ENCODE measurements around the gene NEUROD2. TPM values are rescaled to one million over a fixed set of nuclear protein-coding genes. Genes with fewer than 3 reads are reported as not detected.
A peak's percentile ranks its signal among the peaks of the same experiment; 100 is the strongest.

Gene NEUROD2
- total and polyA plus RNA-seq, 2 of the 13 experiments (the other 11 are each of a cell fraction or from before 2014, with no cell fraction given) = not detected

GRCh38 chr17:39591958-39592954 lies 15.5 kb downstream of the NEUROD2 start (continued):
- TF ChIP-seq ZNF782 (CRISPR knock-in tag; IDR thresholded peaks at IDR 0.05; ENCODE audit: borderline replicate concordance) (0 out of 2 replicates have a peak, but pooled peaks have one; percentile 21), ZNF138 (CRISPR knock-in tag; IDR thresholded peaks at IDR 0.05; ENCODE audit: low read depth) (no peak), DDIT3 (CRISPR knock-in tag; IDR thresholded peaks at IDR 0.05) (no peak), MAZ (IDR thresholded peaks at IDR 0.05; ENCODE audit: borderline replicate concordance, low read depth, low read length) (no peak), MAZ (CRISPR knock-in tag; IDR thresholded peaks at IDR 0.05; ENCODE audit: low read depth) (no peak), AGO2 (optimal IDR thresholded peaks at IDR 0.05; ENCODE audit: low read depth, low read length) (no peak), ZNF780A (CRISPR knock-in tag; IDR thresholded peaks at IDR 0.05) (peak; percentile 80; the same call in 1 of the 2 replicates), ZNF841 (CRISPR knock-in tag; IDR thresholded peaks at IDR 0.05; ENCODE audit: borderline replicate concordance) (0 out of 2 replicates have a peak, but pooled peaks have one; percentile 49), BORCS8-MEF2B (CRISPR knock-in tag; IDR thresholded peaks at IDR 0.05) (peak; percentile 53; the same call in 1 of the 2 replicates), DBP (CRISPR knock-in tag; IDR thresholded peaks at IDR 0.05; ENCODE audit: not compliant biosample characterization) (peak; percentile 55), ATF1 (CRISPR knock-in tag; IDR thresholded peaks at IDR 0.05) (no peak; the same call in 1 of the 2 replicates), ZNF281 (CRISPR knock-in tag; IDR thresholded peaks at IDR 0.05; ENCODE audit: borderline replicate concordance) (peak; percentile 45; the same call in 1 of the 2 replicates), MED8 (CRISPR knock-in tag; IDR thresholded peaks at IDR 0.05; ENCODE audit: insufficient replicate concordance) (no peak), ZNF530 (CRISPR knock-in tag; IDR thresholded peaks at IDR 0.05; ENCODE audit: low read depth) (no peak), SATB2 (CRISPR knock-in tag; IDR thresholded peaks at IDR 0.05) (no peak), HOXA5 (CRISPR knock-in tag; IDR thresholded peaks at IDR 0.05) (peak; percentile 71; the same call in 1 of the 2 replicates), THAP11 (CRISPR knock-in tag; IDR thresholded peaks at IDR 0.05) (peak; percentile 43; the same call in 1 of the 2 replicates), FOSL2 (CRISPR knock-in tag; IDR thresholded peaks at IDR 0.05) (peak; percentile 39; the same call in 1 of the 2 replicates), HMG20B (CRISPR knock-in tag; conservative IDR thresholded peaks at IDR 0.05) (0 out of 2 replicates have a peak, but pooled peaks have one; percentile 39)
- TF ChIP-seq, protein P1, sequence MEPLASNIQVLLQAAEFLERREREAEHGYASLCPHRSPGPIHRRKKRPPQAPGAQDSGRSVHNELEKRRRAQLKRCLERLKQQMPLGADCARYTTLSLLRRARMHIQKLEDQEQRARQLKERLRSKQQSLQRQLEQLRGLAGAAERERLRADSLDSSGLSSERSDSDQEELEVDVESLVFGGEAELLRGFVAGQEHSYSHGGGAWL (CRISPR knock-in tag; IDR thresholded peaks at IDR 0.05) = no peak
- TF ChIP-seq, protein P2, sequence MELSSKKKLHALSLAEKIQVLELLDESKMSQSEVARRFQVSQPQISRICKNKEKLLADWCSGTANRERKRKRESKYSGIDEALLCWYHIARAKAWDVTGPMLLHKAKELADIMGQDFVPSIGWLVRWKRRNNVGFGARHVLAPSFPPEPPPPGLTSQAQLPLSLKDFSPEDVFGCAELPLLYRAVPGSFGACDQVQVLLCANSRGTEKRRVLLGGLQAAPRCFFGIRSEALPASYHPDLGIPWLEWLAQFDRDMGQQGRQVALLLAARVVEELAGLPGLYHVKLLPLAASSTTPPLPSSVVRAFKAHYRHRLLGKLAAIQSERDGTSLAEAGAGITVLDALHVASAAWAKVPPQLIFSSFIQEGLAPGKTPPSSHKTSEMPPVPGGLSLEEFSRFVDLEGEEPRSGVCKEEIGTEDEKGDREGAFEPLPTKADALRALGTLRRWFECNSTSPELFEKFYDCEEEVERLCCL (CRISPR knock-in tag; IDR thresholded peaks at IDR 0.05; ENCODE audit: borderline replicate concordance) = no peak

Measured in HepG2 (cell line).